HG03139 (cell line): ENCODE data around the gene PUSL1.

ENCODE experiments used
- ATAC-seq: cut with Tn5 transposase; IDR thresholded peaks from one replicate; pipeline ENCODE4 v1.9.1; 2021; ENCODE audit not compliant: unreplicated experiment

The PUSL1 gene

GRCh38 chr1:1324084-1324523 is 15.7 kb downstream of the PUSL1 start:
- ATAC-seq: peak; percentile 22

GRCh38 chr1:1324524-1325287 is 16.3 kb downstream of the PUSL1 start, which contains the start of the genes CPTP and INTS11:
Gene CPTP, plus strand, starts transcription at chr1:1324802. Its CDS starts 2,109 bp downstream, at chr1:1326911.
Gene INTS11, minus strand, starts transcription at chr1:1324660. Its CDS starts 52 bp downstream, at chr1:1324608.
- peak; percentile 66 for ATAC-seq

- ATAC-seq: no peak
Observed at GRCh38 chr1:1325288-1326074, 17.1 kb downstream of the PUSL1 start.

- ATAC-seq: no peak
Observed at GRCh38 chr1:1326075-1326605, 17.7 kb downstream of the PUSL1 start.

GRCh38 chr1:1327291-1327690 is 18.9 kb downstream of the PUSL1 start:
- ATAC-seq: no peak

- ATAC-seq: no peak
Observed at GRCh38 chr1:1328254-1328653, 19.9 kb downstream of the PUSL1 start.

GRCh38 chr1:1329304-1330210 is 21.2 kb downstream of the PUSL1 start:
- no peak for ATAC-seq

GRCh38 chr1:1330366-1331067 is 22.1 kb downstream of the PUSL1 start:
- ATAC-seq: no peak

- no peak for ATAC-seq
Observed at GRCh38 chr1:1331068-1331965, 22.9 kb downstream of the PUSL1 start, which contains the start of gene TAS1R3. Gene TAS1R3, plus strand, starts transcription at chr1:1331280. Its CDS starts 66 bp downstream, at chr1:1331346.

- no peak for ATAC-seq
Observed at GRCh38 chr1:1332031-1332755, 23.8 kb downstream of the PUSL1 start.

GRCh38 chr1:1332774-1333480 is 24.5 kb downstream of the PUSL1 start:
- ATAC-seq: no peak

- ATAC-seq: no peak
Observed at GRCh38 chr1:1333551-1334241, 25.3 kb downstream of the PUSL1 start.

- ATAC-seq: no peak
Observed at GRCh38 chr1:1334835-1335234, 26.4 kb downstream of the PUSL1 start.

- ATAC-seq: no peak
Observed at GRCh38 chr1:1335283-1335682, 26.9 kb downstream of the PUSL1 start.

- no peak for ATAC-seq
Observed at GRCh38 chr1:1335792-1336248, 27.4 kb downstream of the PUSL1 start.

- ATAC-seq: no peak
Observed at GRCh38 chr1:1336446-1336845, 28.0 kb downstream of the PUSL1 start.
